GM13976 (cell line): ENCODE data around the gene RGS6.

Experiments used
- DNase-seq: peaks from one replicate; pipeline ENCODE4 v3.0.0; 2012; ENCODE audit warnings: low spot score
- CTCF ChIP-seq: IDR thresholded peaks from 2 replicates; pipeline ENCODE4 v1.5.1; 2012; ENCODE audit warnings: borderline replicate concordance, mild to moderate bottlenecking; ENCODE audit not compliant: insufficient read depth; ENCODE audit errors: extremely low read depth, missing control alignments, control extremely low read depth
- in situ Hi-C: fragments of 300-500 bp; cut with MboI; formaldehyde crosslinking; loops from one replicate; pipeline ENCODE4 v1.12.0; 2022; ENCODE audit warnings: low sequenced_read_pairs, mixed read lengths, inconsistent platforms; ENCODE audit not compliant: unreplicated experiment

Gene RGS6

GRCh38 chr14:72558721-72559120, 626.5 kb downstream of the RGS6 start:
- no peak for TF ChIP-seq CTCF
- in situ Hi-C loops = no loop called here
- no peak for DNase-seq

DNA sequence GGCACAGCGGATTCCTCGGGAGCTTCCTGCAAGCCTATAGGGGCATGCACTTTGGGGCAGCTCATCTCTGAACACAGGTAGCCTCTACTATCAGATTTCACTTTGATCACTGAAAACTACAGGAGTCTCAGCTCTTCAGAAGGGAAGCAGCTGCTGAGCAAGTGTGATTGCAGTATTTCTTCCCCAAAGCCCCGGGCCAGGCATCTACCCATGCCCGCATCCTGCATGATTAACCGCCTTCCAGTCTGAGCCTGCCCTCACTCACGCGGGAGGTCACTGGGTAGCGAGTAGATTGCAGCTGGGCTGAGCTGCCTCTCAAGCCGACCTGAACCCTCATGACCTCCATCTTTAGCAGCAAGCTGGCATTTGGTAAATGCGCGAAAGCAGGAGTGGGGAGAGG, 627.0 kb downstream of the RGS6 start:
- in situ Hi-C loops = no loop called here
- TF ChIP-seq CTCF = no peak
- peak; percentile 20 for DNase-seq

DNA sequence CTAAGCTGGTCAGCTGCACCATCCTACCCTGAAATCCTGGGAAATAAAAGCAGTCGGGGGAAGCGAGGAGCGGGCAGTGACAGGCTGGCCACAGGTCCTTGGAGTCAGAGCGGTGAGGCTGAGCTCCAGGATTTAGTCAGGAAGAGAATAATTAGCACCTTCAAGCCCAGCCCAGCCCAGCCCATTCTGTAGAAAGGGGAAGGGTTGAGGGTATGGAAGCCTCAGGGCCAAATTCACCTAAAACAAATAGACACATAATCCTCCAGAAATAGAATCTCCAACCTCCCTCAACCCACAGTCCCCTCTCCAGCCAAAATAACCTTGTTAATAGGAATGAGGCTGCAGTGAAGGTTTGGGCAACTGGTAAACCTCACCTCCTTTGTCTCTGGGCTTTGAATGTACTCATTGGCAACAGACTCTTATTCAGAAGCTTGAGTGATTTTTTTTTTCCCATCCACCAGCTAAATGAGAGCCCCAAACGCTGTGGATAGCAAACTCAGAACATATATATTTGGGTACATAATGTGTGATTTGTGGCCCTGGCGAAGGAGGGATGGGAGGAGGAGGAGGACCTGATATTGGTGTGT, 627.5 kb downstream of the RGS6 start:
- TF ChIP-seq CTCF = no peak
- in situ Hi-C loops = no loop called here
- DNase-seq = peak; percentile 4

DNA sequence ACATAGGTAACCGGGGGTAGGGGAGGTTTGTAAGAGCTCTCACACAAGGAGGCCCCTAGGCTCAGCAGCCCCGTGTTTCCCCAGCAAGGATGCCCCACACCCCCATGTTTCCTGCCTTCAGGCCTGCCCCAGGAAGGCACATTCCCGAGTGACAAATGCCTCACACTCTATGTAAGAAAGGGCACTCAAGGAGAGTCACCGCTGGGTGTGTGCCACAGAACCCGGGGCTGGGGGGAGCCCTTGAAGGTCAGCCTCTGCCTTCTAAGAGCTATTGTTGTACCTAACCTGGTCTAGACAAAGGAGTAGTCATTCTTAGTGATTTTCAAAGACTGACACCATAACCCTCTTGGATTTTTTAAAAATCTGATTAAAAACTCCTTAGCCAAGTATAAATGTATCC, 628.1 kb downstream of the RGS6 start:
- no peak for TF ChIP-seq CTCF
- DNase-seq = peak; percentile 8

GRCh38 chr14:72560889-72561493, 628.8 kb downstream of the RGS6 start:
- TF ChIP-seq CTCF = no peak
- peak; percentile 13 for DNase-seq
- in situ Hi-C loops = no loop called here

More for the DNA sequence above, 628.1 kb downstream of the RGS6 start:
- in situ Hi-C loops = no loop called here

DNA sequence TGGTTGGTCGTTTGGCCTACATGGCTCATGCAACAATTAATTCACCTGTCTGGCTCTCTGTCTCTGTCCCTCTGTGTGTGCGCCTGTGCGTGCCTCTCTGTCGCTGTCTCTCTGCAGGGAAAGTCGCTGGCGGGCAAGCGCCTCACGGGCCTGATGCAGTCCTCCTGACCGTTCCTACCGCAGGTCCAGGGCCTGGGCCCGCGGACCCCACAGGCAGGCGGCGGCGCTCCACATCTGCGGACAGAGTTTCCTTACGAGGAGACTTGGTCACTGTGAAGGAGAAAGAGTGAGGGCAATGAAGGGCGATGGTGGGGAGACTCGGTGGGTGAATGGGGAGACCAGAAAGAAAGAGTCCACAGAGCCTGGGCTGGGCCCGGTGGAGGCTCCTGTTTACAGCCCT, 630.1 kb downstream of the RGS6 start:
- in situ Hi-C loops = no loop called here
- TF ChIP-seq CTCF = no peak
- no peak for DNase-seq
